Mucosa of descending colon (tissue), 3 donors: ENCODE measurements around the gene AMPD3. TPM values are rescaled to one million over a fixed set of nuclear protein-coding genes. Genes with fewer than 3 reads are reported as not detected.
A peak's percentile ranks its signal among the peaks of the same experiment; 100 is the strongest.

ENCODE experiments used
- ATAC-seq: fragments of 200-7000 bp; cut with Tn5 transposase; one replicate; pipeline ENCODE4 v1.9.1; 2020; ENCODE audit warnings: mild to moderate bottlenecking, moderate library complexity
- DNase-seq, 3 donors: peaks; one replicate each; pipeline ENCODE4 v3.0.0-alpha.2; 2020
- H3K36me3 ChIP-seq: fragments of 200-600 bp; one replicate; pipeline ENCODE4 v1.8.0; 2021; ENCODE audit warnings: low read depth, mild to moderate bottlenecking
- H3K4me1 ChIP-seq: fragments of 200-600 bp; one replicate; pipeline ENCODE4 v1.8.0; 2021; ENCODE audit warnings: low read depth, mild to moderate bottlenecking
- H3K4me3 ChIP-seq: fragments of 200-600 bp; one replicate; pipeline ENCODE4 v1.8.0; 2021; ENCODE audit warnings: mild to moderate bottlenecking
- H3K9me3 ChIP-seq: fragments of 200-600 bp; one replicate; pipeline ENCODE4 v1.8.0; 2021; ENCODE audit warnings: mild to moderate bottlenecking
- CTCF ChIP-seq: fragments of 200-600 bp; IDR thresholded peaks from one replicate; pipeline ENCODE4 v1.8.0; 2022; ENCODE audit warnings: antibody characterized with exemption, mild to moderate bottlenecking
- intact Hi-C, 2 donors: fragments of 100-400 bp; cut with DNase I in 1 of 2; cut with micrococcal nuclease in 1 of 2; formaldehyde crosslinking; loops; one replicate each; pipeline versions ENCODE4 v1.11.0 to v1.11.1; 2022; cut with DNase I, micrococcal nuclease
- total RNA-seq, 3 donors: library from RNA; stranded (reverse); fragmentation: NEBNext Ultra II Directional in 2 of 3; extraction: Animal tissue kit (Norgen Biotek cat#: 25700) in 2 of 3; gene quantifications; one replicate each; pipeline versions ENCODE4 v1.2.1 to v1.2.4, GENCODE V29; 2021 to 2023
- donor health status: DM: no; HTN: no; CAD: no; lungs with moderate emphysema.
- donor health status: DM: no; HTN: no; CAD: no.
- donor health status: DM: no; HTN: yes; CAD: no.

Gene AMPD3
- total RNA-seq, 3 donors from 2014 or later, result 7.2 to 16.2 (median 10.6) TPM

- peak; percentile 78 to 82 (median 79) for DNase-seq
- intact Hi-C loops, result no loop called here
- peak; percentile 49 for TF ChIP-seq CTCF
- peak overlapping the region; percentile 50 for H3K4me3 ChIP-seq
- ATAC-seq, result peak; percentile 78
- H3K4me1 ChIP-seq, result peaks cover 4% of the 10 kb centered on the region
- H3K9me3 ChIP-seq, result no peaks in the 10 kb centered on the region
- no peaks in the 10 kb centered on the region for H3K36me3 ChIP-seq
Observed at GRCh38 chr11:10450462-10451425, 4.3 kb upstream of the AMPD3 start.

- Histone ChIP-seq H3K9me3 (no peaks in the 10 kb centered on the region), H3K4me3 (no peak overlapping the region), H3K4me1 (peaks cover 10% of the 10 kb centered on the region), H3K36me3 (no peaks in the 10 kb centered on the region)
- no peak for TF ChIP-seq CTCF
- intact Hi-C loops, result no loop called here
- no peak for DNase-seq
- no peak for ATAC-seq
Observed at GRCh38 chr11:10451426-10452116, 3.5 kb upstream of the AMPD3 start.

- H3K4me3 ChIP-seq, result no peak overlapping the region
- ATAC-seq (peak; percentile 8), DNase-seq (peak in 1 of 3 donors; percentile 57)
- peaks cover 10% of the 10 kb centered on the region for H3K4me1 ChIP-seq
- H3K9me3 ChIP-seq, result no peaks in the 10 kb centered on the region
- intact Hi-C loops, result no loop called here
- TF ChIP-seq CTCF, result no peak
- H3K36me3 ChIP-seq, result no peaks in the 10 kb centered on the region
Observed at GRCh38 chr11:10452211-10452767, 2.8 kb upstream of the AMPD3 start.

GRCh38 chr11:10453261-10453660 is 1.8 kb upstream of the AMPD3 start:
- ATAC-seq (no peak), DNase-seq (no peak)
- Histone ChIP-seq H3K36me3 (no peaks in the 10 kb centered on the region), H3K4me1 (peaks cover 10% of the 10 kb centered on the region), H3K4me3 (no peak overlapping the region), H3K9me3 (no peaks in the 10 kb centered on the region)
- intact Hi-C loops, result no loop called here
- no peak for TF ChIP-seq CTCF

- Histone ChIP-seq H3K36me3 (no peaks in the 10 kb centered on the region), H3K4me3 (peak overlapping the region; percentile 3), H3K9me3 (no peaks in the 10 kb centered on the region), H3K4me1 (peaks cover 10% of the 10 kb centered on the region)
- TF ChIP-seq CTCF, result no peak
- DNase-seq (peak; percentile 68 to 83 (median 81)), ATAC-seq (peak; percentile 81)
- intact Hi-C loops, result no loop called here
Observed at GRCh38 chr11:10455637-10456487, 798 bp downstream of the AMPD3 start.
